ENCODE results near the gene ZNHIT1.

Gene ZNHIT1

GRCh38 chr7:101217388-101218235 is at the start of gene ZNHIT1, which contains the start of gene PLOD3:
TSS of gene ZNHIT1 (plus strand) at chr7:101218165. CDS start at chr7:101218196, 31 bp downstream.
TSS of gene PLOD3 (minus strand) at chr7:101217581. CDS start at chr7:101217274, 307 bp downstream.
- DNase-seq, result peak; percentile 99 to 100 (median 100)

- no peak for DNase-seq
Measured at GRCh38 chr7:101168412-101169049, 49.4 kb upstream of the ZNHIT1 start.

- DNase-seq, result no peak
Measured at GRCh38 chr7:101169110-101169837, 48.7 kb upstream of the ZNHIT1 start.

GRCh38 chr7:101169838-101170551 is 48.0 kb upstream of the ZNHIT1 start:
- DNase-seq, result peak; percentile 74 to 86 (median 83)

GRCh38 chr7:101170617-101171441 is 47.1 kb upstream of the ZNHIT1 start:
- peak; percentile 55 to 59 (median 56) for DNase-seq

GRCh38 chr7:101171442-101171837 is 46.5 kb upstream of the ZNHIT1 start:
- DNase-seq, result peak in 1 of 3 donors; percentile 50

- DNase-seq, result no peak
Measured at GRCh38 chr7:101172005-101172853, 45.7 kb upstream of the ZNHIT1 start.

- DNase-seq, result peak; percentile 73 to 89 (median 86)
Measured at GRCh38 chr7:101172854-101173751, 44.9 kb upstream of the ZNHIT1 start.

- DNase-seq, result peak; percentile 63 to 76 (median 71)
Measured at GRCh38 chr7:101173752-101174244, 44.2 kb upstream of the ZNHIT1 start.

- DNase-seq, result no peak
Measured at GRCh38 chr7:101174322-101174854, 43.6 kb upstream of the ZNHIT1 start.

GRCh38 chr7:101175664-101176063 is 42.3 kb upstream of the ZNHIT1 start:
- DNase-seq, result no peak

- DNase-seq, result no peak
Measured at GRCh38 chr7:101177644-101178043, 40.3 kb upstream of the ZNHIT1 start.

GRCh38 chr7:101179117-101179516 is 38.8 kb upstream of the ZNHIT1 start:
- no peak for DNase-seq

- no peak for DNase-seq
Measured at GRCh38 chr7:101179713-101180112, 38.3 kb upstream of the ZNHIT1 start.

GRCh38 chr7:101180130-101180755 is 37.7 kb upstream of the ZNHIT1 start, which contains the start of gene NAT16:
TSS of gene NAT16 (minus strand) at chr7:101180293. CDS start at chr7:101174807, 5,486 bp downstream.
- no peak for DNase-seq

GRCh38 chr7:101185258-101185839 is 32.6 kb upstream of the ZNHIT1 start:
- DNase-seq, result peak; percentile 61 to 79 (median 71)

GRCh38 chr7:101186194-101186593 is 31.8 kb upstream of the ZNHIT1 start:
- DNase-seq, result no peak

- DNase-seq, result peak; percentile 49 to 59 (median 56)
Measured at GRCh38 chr7:101186844-101187428, 31.0 kb upstream of the ZNHIT1 start.

Data from suppressor macrophage treated with lipopolysaccharide for 1 hour (primary cell).